Osteoblast (primary cell): Measurements from ENCODE around the gene ERBB4. TPM values are rescaled to one million over a fixed set of nuclear protein-coding genes. Genes with fewer than 3 reads are reported as not detected.

Source experiments
- DNase-seq: peaks from one replicate; pipeline ENCODE4 v3.0.0; 2011; ENCODE audit warnings: low spot score, mixed read lengths; ENCODE audit not compliant: insufficient read length; ENCODE audit errors: missing footprints
- H2AFZ ChIP-seq: 2 replicates; pipeline ENCODE4 v1.6.0; 2011; ENCODE audit warnings: mild to moderate bottlenecking, low read length
- H3K27ac ChIP-seq: 2 replicates; pipeline ENCODE4 v1.5.1; 2011; ENCODE audit warnings: mild to moderate bottlenecking, low read depth, low read length, moderate library complexity
- H3K27me3 ChIP-seq: 2 replicates; pipeline ENCODE4 v1.6.0; 2012; ENCODE audit warnings: mild to moderate bottlenecking, control low read depth, inconsistent platforms, low read length, moderate library complexity; ENCODE audit not compliant: insufficient read depth
- H3K36me3 ChIP-seq: 2 replicates; pipeline ENCODE4 v1.5.1; 2011; ENCODE audit warnings: mild to moderate bottlenecking, low read length, control low read depth, moderate library complexity; ENCODE audit not compliant: insufficient read depth
- H3K4me1 ChIP-seq: 2 replicates; pipeline ENCODE4 v1.5.1; 2011; ENCODE audit warnings: mild to moderate bottlenecking, low read length, control low read depth, moderate library complexity; ENCODE audit not compliant: insufficient read depth
- H3K4me2 ChIP-seq: 2 replicates; pipeline ENCODE4 v1.6.0; 2011; ENCODE audit warnings: mild to moderate bottlenecking, low read length; ENCODE audit not compliant: insufficient read depth
- H3K4me3 ChIP-seq: fragments of 200-600 bp; sonication (generic); 3 replicates; pipeline ENCODE4 v1.5.1; 2012; ENCODE audit warnings: mild to moderate bottlenecking, low read length, inconsistent platforms; ENCODE audit not compliant: insufficient read depth
- H3K79me2 ChIP-seq: 2 replicates; pipeline ENCODE4 v1.6.0; 2012; ENCODE audit warnings: mild to moderate bottlenecking, low read length, control low read depth, inconsistent platforms; ENCODE audit not compliant: insufficient read depth
- H3K9me3 ChIP-seq: 2 replicates; pipeline ENCODE4 v1.5.1; 2011; ENCODE audit warnings: low read depth, low read length, control low read depth
- H4K20me1 ChIP-seq: 2 replicates; pipeline ENCODE4 v1.6.0; 2012; ENCODE audit warnings: mild to moderate bottlenecking, low read length, control low read depth; ENCODE audit not compliant: insufficient read depth
- total RNA-seq: library from RNA; depleted of rRNA; stranded (reverse); fragments of >200 nt; gene quantifications from 2 replicates; pipeline ENCODE4 v1.2.3, GENCODE V29; 2012
- TF ChIP-seq, protein P1 (sequence below): IDR thresholded peaks from 2 replicates; pipeline ENCODE4 v1.5.1; 2011; ENCODE audit warnings: mild to moderate bottlenecking, low read depth, low read length, moderate library complexity; ENCODE audit errors: extremely low read depth

Gene ERBB4
- total RNA-seq, 1 donor, result under 0.01 TPM

- TF ChIP-seq, protein P1, sequence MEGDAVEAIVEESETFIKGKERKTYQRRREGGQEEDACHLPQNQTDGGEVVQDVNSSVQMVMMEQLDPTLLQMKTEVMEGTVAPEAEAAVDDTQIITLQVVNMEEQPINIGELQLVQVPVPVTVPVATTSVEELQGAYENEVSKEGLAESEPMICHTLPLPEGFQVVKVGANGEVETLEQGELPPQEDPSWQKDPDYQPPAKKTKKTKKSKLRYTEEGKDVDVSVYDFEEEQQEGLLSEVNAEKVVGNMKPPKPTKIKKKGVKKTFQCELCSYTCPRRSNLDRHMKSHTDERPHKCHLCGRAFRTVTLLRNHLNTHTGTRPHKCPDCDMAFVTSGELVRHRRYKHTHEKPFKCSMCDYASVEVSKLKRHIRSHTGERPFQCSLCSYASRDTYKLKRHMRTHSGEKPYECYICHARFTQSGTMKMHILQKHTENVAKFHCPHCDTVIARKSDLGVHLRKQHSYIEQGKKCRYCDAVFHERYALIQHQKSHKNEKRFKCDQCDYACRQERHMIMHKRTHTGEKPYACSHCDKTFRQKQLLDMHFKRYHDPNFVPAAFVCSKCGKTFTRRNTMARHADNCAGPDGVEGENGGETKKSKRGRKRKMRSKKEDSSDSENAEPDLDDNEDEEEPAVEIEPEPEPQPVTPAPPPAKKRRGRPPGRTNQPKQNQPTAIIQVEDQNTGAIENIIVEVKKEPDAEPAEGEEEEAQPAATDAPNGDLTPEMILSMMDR, result no peak
- H3K4me3 ChIP-seq, result no peak overlapping the region
Measured at GRCh38 chr2:212024040-212024439, 514.6 kb downstream of the ERBB4 start.

DNA sequence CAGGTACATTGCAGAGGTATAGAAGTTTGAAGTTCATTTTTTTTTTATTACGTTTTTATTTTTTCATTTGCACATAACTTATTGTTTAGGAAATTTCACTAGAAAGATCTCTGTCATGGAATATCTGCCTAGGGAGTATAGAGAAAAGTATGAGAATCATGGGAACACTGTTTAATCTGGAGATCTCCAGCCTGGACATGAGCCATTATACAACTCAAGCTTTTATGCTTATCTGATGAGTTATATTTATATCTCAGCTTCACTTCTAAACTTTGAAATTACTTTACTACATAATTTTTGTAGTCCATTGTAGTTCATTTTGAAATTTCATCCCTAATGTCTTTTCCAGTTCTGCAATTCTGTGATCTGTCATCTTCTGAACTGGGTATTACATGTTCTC lies 515.6 kb downstream of the ERBB4 start:
- H3K4me1 ChIP-seq, result peaks cover 16% of the 10 kb centered on the region
- H3K36me3 ChIP-seq, result no peaks in the 10 kb centered on the region
- no peak overlapping the region for H3K4me2 ChIP-seq
- no peaks in the 10 kb centered on the region for H3K27me3 ChIP-seq
- no peaks in the 10 kb centered on the region for H3K79me2 ChIP-seq
- DNase-seq, result no peak
- TF ChIP-seq, protein P1, result no peak
- no peaks in the 10 kb centered on the region for H3K9me3 ChIP-seq
- no peak overlapping the region for H2AFZ ChIP-seq
- H4K20me1 ChIP-seq, result no peaks in the 10 kb centered on the region
- H3K4me3 ChIP-seq, result no peak overlapping the region
- H3K27ac ChIP-seq, result peak overlapping the region; percentile 55

More at GRCh38 chr2:212024040-212024439, 514.6 kb downstream of the ERBB4 start:
- Histone ChIP-seq H2AFZ (no peak overlapping the region), H3K4me2 (no peak overlapping the region), H3K9me3 (no peaks in the 10 kb centered on the region), H3K27me3 (no peaks in the 10 kb centered on the region), H3K36me3 (no peaks in the 10 kb centered on the region), H3K27ac (no peak overlapping the region), H4K20me1 (no peaks in the 10 kb centered on the region), H3K4me1 (peaks cover 20% of the 10 kb centered on the region), H3K79me2 (no peaks in the 10 kb centered on the region)
- DNase-seq, result no peak

DNA sequence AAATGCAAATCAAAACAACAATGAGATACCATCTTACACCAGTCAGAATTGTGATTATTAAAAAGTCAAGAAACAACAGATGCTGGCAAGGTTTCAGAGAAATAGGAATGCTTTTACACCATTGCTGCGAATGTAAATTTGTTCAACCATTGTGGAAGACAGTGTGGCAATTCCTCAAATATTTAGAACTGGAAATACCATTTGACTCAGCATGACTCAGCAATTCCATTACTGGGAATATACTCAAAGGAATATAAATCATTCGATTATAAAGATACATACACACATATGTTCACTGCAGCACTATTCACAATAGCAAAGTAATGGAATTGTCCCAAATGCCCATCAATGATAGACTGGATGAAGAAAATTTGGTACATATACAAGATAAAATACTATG lies 516.7 kb downstream of the ERBB4 start:
- Histone ChIP-seq H3K4me1 (peaks cover 15% of the 10 kb centered on the region), H3K27ac (peak overlapping the region; percentile 55), H3K4me3 (no peak overlapping the region), H3K4me2 (no peak overlapping the region), H2AFZ (no peak overlapping the region), H3K36me3 (no peaks in the 10 kb centered on the region), H4K20me1 (no peaks in the 10 kb centered on the region), H3K9me3 (no peaks in the 10 kb centered on the region), H3K27me3 (no peaks in the 10 kb centered on the region), H3K79me2 (no peaks in the 10 kb centered on the region)
- TF ChIP-seq, protein P1, result no peak
- no peak for DNase-seq

DNA sequence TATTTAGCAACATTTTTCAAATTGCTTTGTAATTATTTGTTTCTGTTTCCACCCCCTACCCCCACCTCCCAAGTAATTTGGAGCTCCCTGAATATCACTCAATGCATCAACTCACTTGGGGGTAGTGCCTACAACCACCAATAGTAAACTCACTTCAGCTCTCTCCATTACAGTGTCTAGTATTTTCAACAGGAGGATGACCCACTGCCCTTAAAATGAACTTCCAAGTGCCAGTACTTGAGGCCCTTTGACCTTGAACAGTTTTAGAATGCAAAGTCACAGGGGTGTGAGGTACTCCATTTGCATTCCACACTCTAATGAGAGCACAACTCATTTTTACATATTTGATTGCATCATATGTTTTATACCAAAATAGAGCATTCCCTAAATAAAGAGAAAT lies 523.0 kb downstream of the ERBB4 start:
- Histone ChIP-seq H3K27ac (no peak overlapping the region), H4K20me1 (no peaks in the 10 kb centered on the region), H2AFZ (no peak overlapping the region), H3K36me3 (no peaks in the 10 kb centered on the region), H3K4me1 (peaks cover 31% of the 10 kb centered on the region), H3K4me3 (no peak overlapping the region), H3K27me3 (no peaks in the 10 kb centered on the region), H3K9me3 (no peaks in the 10 kb centered on the region), H3K4me2 (no peak overlapping the region), H3K79me2 (no peaks in the 10 kb centered on the region)
- no peak for DNase-seq
- TF ChIP-seq, protein P1, result no peak
